22Rv1 (cell line): Measurements from ENCODE around the gene FBXO27.

ENCODE experiments used
- ZFX ChIP-seq: fragments of 450-650 bp; IDR thresholded peaks from 2 replicates; pipeline ENCODE4 v1.6.1; 2017; ENCODE audit warnings: antibody characterized with exemption, borderline replicate concordance
- TF ChIP-seq, protein P1 (sequence below): fragments of 450-650 bp; IDR thresholded peaks from 2 replicates; pipeline ENCODE4 v1.5.1; 2017; ENCODE audit warnings: mild to moderate bottlenecking

- TF ChIP-seq, protein P1, sequence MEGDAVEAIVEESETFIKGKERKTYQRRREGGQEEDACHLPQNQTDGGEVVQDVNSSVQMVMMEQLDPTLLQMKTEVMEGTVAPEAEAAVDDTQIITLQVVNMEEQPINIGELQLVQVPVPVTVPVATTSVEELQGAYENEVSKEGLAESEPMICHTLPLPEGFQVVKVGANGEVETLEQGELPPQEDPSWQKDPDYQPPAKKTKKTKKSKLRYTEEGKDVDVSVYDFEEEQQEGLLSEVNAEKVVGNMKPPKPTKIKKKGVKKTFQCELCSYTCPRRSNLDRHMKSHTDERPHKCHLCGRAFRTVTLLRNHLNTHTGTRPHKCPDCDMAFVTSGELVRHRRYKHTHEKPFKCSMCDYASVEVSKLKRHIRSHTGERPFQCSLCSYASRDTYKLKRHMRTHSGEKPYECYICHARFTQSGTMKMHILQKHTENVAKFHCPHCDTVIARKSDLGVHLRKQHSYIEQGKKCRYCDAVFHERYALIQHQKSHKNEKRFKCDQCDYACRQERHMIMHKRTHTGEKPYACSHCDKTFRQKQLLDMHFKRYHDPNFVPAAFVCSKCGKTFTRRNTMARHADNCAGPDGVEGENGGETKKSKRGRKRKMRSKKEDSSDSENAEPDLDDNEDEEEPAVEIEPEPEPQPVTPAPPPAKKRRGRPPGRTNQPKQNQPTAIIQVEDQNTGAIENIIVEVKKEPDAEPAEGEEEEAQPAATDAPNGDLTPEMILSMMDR, result no peak
- TF ChIP-seq ZFX, result no peak
Observed at GRCh38 chr19:39078436-39079200, 46.3 kb upstream of the FBXO27 start.
